ENCODE measurements around the gene TXNRD1. TPM values are rescaled to one million over a fixed set of nuclear protein-coding genes. Genes with fewer than 3 reads are reported as not detected.
A peak's percentile ranks its signal among the peaks of the same experiment; 100 is the strongest.

The TXNRD1 gene
- total RNA-seq, 1 donor from 2014 or later, result 176 TPM

- Histone ChIP-seq H3K4me2 (ENCODE audit: low read length) (no peak overlapping the region), H3K4me3 (ENCODE audit: insufficient read depth, low read depth, low read length) (no peak overlapping the region), H3K9ac (ENCODE audit: low read length) (no peak overlapping the region), H4K20me1 (ENCODE audit: insufficient read depth, low read length) (no peaks in the 10 kb centered on the region), H3K79me2 (ENCODE audit: insufficient read depth, low read length) (no peaks in the 10 kb centered on the region), H3K9me3 (ENCODE audit: insufficient read depth, low read depth, low read length) (no peaks in the 10 kb centered on the region), H3K27me3 (ENCODE audit: insufficient read depth, low read length) (no peaks in the 10 kb centered on the region), H3K4me1 (ENCODE audit: insufficient read depth, low read length) (no peaks in the 10 kb centered on the region), H3K36me3 (ENCODE audit: insufficient read depth, low read length) (no peaks in the 10 kb centered on the region), H3K27ac (ENCODE audit: low read depth, low read length) (no peak overlapping the region), H2AFZ (ENCODE audit: low read depth, low read length) (no peak overlapping the region)
- H3K27ac Mint-ChIP-seq (ENCODE audit: unreplicated experiment), result no peak overlapping the region
- TF ChIP-seq EZH2 (IDR thresholded peaks at IDR 0.05; ENCODE audit: insufficient read depth, low read length), result no peak
- TF ChIP-seq CTCF (IDR thresholded peaks at IDR 0.05; ENCODE audit: insufficient read depth, low read depth, low read length), result no peak
- peaks cover 3% of the 10 kb centered on the region for H3K27me3 Mint-ChIP-seq (ENCODE audit: low read depth, unreplicated experiment)
- no peaks in the 10 kb centered on the region for H3K4me1 Mint-ChIP-seq (ENCODE audit: low read depth, unreplicated experiment)
- DNase-seq (ENCODE audit: low read depth) (peak; percentile 25), FAIRE-seq (no peak)
- no peaks in the 10 kb centered on the region for H3K9me3 Mint-ChIP-seq (ENCODE audit: unreplicated experiment)
- no peak overlapping the region for H3K4me3 Mint-ChIP-seq (ENCODE audit: unreplicated experiment)
- H3K36me3 Mint-ChIP-seq (ENCODE audit: low read depth, unreplicated experiment), result no peaks in the 10 kb centered on the region
Measured at GRCh38 chr12:104243551-104243950, 28.0 kb downstream of the TXNRD1 start.

GRCh38 chr12:104243971-104244370, 28.4 kb downstream of the TXNRD1 start:
- Mint-ChIP-seq H3K27me3 (ENCODE audit: low read depth, unreplicated experiment) (peaks cover 3% of the 10 kb centered on the region), H3K4me3 (ENCODE audit: unreplicated experiment) (no peak overlapping the region), H3K9me3 (ENCODE audit: unreplicated experiment) (no peaks in the 10 kb centered on the region), H3K27ac (ENCODE audit: unreplicated experiment) (no peak overlapping the region), H3K4me1 (ENCODE audit: low read depth, unreplicated experiment) (no peaks in the 10 kb centered on the region), H3K36me3 (ENCODE audit: low read depth, unreplicated experiment) (no peaks in the 10 kb centered on the region)
- TF ChIP-seq EZH2 (IDR thresholded peaks at IDR 0.05; ENCODE audit: insufficient read depth, low read length) (no peak), CTCF (IDR thresholded peaks at IDR 0.05; ENCODE audit: insufficient read depth, low read depth, low read length) (no peak)
- no peaks in the 10 kb centered on the region for H4K20me1 ChIP-seq (ENCODE audit: insufficient read depth, low read length)
- H3K4me2 ChIP-seq (ENCODE audit: low read length), result no peak overlapping the region
- H3K27ac ChIP-seq (ENCODE audit: low read depth, low read length), result no peak overlapping the region
- H3K79me2 ChIP-seq (ENCODE audit: insufficient read depth, low read length), result no peaks in the 10 kb centered on the region
- DNase-seq (ENCODE audit: low read depth) (no peak), FAIRE-seq (no peak)
- no peaks in the 10 kb centered on the region for H3K36me3 ChIP-seq (ENCODE audit: insufficient read depth, low read length)
- no peaks in the 10 kb centered on the region for H3K9me3 ChIP-seq (ENCODE audit: insufficient read depth, low read depth, low read length)
- H3K4me3 ChIP-seq (ENCODE audit: insufficient read depth, low read depth, low read length), result no peak overlapping the region
- no peaks in the 10 kb centered on the region for H3K27me3 ChIP-seq (ENCODE audit: insufficient read depth, low read length)
- H3K9ac ChIP-seq (ENCODE audit: low read length), result no peak overlapping the region
- no peaks in the 10 kb centered on the region for H3K4me1 ChIP-seq (ENCODE audit: insufficient read depth, low read length)
- H2AFZ ChIP-seq (ENCODE audit: low read depth, low read length), result no peak overlapping the region

- H3K9ac ChIP-seq (ENCODE audit: low read length), result no peak overlapping the region
- H3K4me3 ChIP-seq (ENCODE audit: insufficient read depth, low read depth, low read length), result no peak overlapping the region
- Mint-ChIP-seq H3K4me1 (ENCODE audit: low read depth, unreplicated experiment) (no peaks in the 10 kb centered on the region), H3K4me3 (ENCODE audit: unreplicated experiment) (no peak overlapping the region), H3K9me3 (ENCODE audit: unreplicated experiment) (no peaks in the 10 kb centered on the region), H3K36me3 (ENCODE audit: low read depth, unreplicated experiment) (no peaks in the 10 kb centered on the region), H3K27me3 (ENCODE audit: low read depth, unreplicated experiment) (peaks cover 3% of the 10 kb centered on the region), H3K27ac (ENCODE audit: unreplicated experiment) (no peak overlapping the region)
- H3K27me3 ChIP-seq (ENCODE audit: insufficient read depth, low read length), result no peaks in the 10 kb centered on the region
- no peaks in the 10 kb centered on the region for H3K36me3 ChIP-seq (ENCODE audit: insufficient read depth, low read length)
- no peaks in the 10 kb centered on the region for H3K4me1 ChIP-seq (ENCODE audit: insufficient read depth, low read length)
- DNase-seq (ENCODE audit: low read depth) (no peak), FAIRE-seq (no peak)
- H3K27ac ChIP-seq (ENCODE audit: low read depth, low read length), result no peak overlapping the region
- no peak overlapping the region for H2AFZ ChIP-seq (ENCODE audit: low read depth, low read length)
- H3K9me3 ChIP-seq (ENCODE audit: insufficient read depth, low read depth, low read length), result no peaks in the 10 kb centered on the region
- H3K4me2 ChIP-seq (ENCODE audit: low read length), result no peak overlapping the region
- TF ChIP-seq CTCF (IDR thresholded peaks at IDR 0.05; ENCODE audit: insufficient read depth, low read depth, low read length) (no peak), EZH2 (IDR thresholded peaks at IDR 0.05; ENCODE audit: insufficient read depth, low read length) (no peak)
- H3K79me2 ChIP-seq (ENCODE audit: insufficient read depth, low read length), result no peaks in the 10 kb centered on the region
- H4K20me1 ChIP-seq (ENCODE audit: insufficient read depth, low read length), result no peaks in the 10 kb centered on the region
Measured at GRCh38 chr12:104247698-104248097, 32.1 kb downstream of the TXNRD1 start.

Data from astrocyte (in vitro differentiated cells and primary cell).